Measurements from ENCODE around the gene PWWP2A.

GRCh38 chr5:160044391-160044804, 74.9 kb downstream of the PWWP2A start:
- TF ChIP-seq POLR2AphosphoS5 (IDR thresholded peaks at IDR 0.05; ENCODE audit: borderline replicate concordance, low read depth, low read length) (no peak), EZH2 (IDR thresholded peaks at IDR 0.05) (no peak)

Measured in SK-N-MC (cell line).